Measurements from ENCODE around the gene ROR1.
"Not testable (repeated sequence)": the region's sequence is repeated elsewhere in the genome, so short reads cannot be mapped to it uniquely, and the experiment has no call there.

ROR1 gene

GRCh38 chr1:64087768-64088167, 314.0 kb downstream of the ROR1 start:
- no peaks in the 10 kb centered on the region for H3K36me3 ChIP-seq (ENCODE audit: insufficient read depth, low read length)
- H3K9me3 ChIP-seq (ENCODE audit: control insufficient read depth, insufficient read depth, low read length) = no peaks in the 10 kb centered on the region
- no peak overlapping the region for H3K9ac ChIP-seq (ENCODE audit: low read depth, low read length)
- H3K4me1 ChIP-seq (ENCODE audit: insufficient read depth, low read length) = 0 out of 2 replicates have a peak, but pooled peaks cover 1% of the 10 kb centered on the region

DNA sequence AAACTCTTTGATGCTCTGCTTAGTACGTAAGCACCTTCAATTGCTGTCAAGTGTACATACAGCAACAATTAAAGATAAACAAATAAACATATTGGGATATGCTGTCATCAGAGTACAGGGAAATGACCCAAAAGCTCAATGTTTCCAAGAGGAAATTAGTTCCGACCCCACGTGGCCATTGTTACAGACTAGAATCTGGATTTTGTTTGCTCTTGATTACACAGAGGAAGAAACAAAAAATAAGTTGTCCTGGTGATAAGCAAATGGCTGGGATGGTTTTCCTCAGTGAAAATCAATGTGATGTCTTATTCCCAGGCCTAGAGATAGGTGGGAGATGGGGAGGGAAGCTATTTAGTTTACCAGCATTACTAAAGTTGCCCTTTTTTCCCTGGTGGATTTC, 316.6 kb downstream of the ROR1 start:
- H3K9ac ChIP-seq (ENCODE audit: low read depth, low read length) = no peak overlapping the region
- H3K36me3 ChIP-seq (ENCODE audit: insufficient read depth, low read length) = no peaks in the 10 kb centered on the region
- H3K9me3 ChIP-seq (ENCODE audit: control insufficient read depth, insufficient read depth, low read length) = no peaks in the 10 kb centered on the region
- no peaks in the 10 kb centered on the region for H3K4me1 ChIP-seq (ENCODE audit: insufficient read depth, low read length)

GRCh38 chr1:64092851-64093371, 319.1 kb downstream of the ROR1 start:
- Histone ChIP-seq H3K36me3 (ENCODE audit: insufficient read depth, low read length) (no peaks in the 10 kb centered on the region), H3K4me1 (ENCODE audit: insufficient read depth, low read length) (peaks cover 3% of the 10 kb centered on the region; the same call in 1 of the 2 replicates), H3K9ac (ENCODE audit: low read depth, low read length) (no peak overlapping the region)

DNA sequence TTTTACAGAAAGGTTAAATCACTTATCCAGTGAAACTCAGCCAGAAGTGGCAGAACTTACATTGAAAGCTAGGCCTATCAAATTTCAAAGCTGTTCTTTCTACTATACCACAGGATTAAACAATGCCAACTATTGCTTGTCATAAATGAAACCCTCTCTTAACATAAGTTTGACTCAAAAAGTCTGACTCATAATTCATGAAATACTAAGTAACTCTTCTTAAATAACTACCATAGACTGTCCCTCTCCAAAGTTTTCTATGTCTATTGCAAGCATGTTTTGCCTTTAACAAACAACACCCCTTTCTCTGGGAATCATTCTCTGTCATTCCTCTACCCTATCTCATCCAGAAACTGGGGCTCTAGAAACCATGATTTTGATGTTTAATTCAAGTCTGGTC, 320.1 kb downstream of the ROR1 start:
- Histone ChIP-seq H3K36me3 (ENCODE audit: insufficient read depth, low read length) (no peaks in the 10 kb centered on the region; the same call in 1 of the 2 replicates), H3K4me1 (ENCODE audit: insufficient read depth, low read length) (peaks cover 8% of the 10 kb centered on the region; the same call in 1 of the 2 replicates), H3K9me3 (ENCODE audit: control insufficient read depth, insufficient read depth, low read length) (no peaks in the 10 kb centered on the region), H3K9ac (ENCODE audit: low read depth, low read length) (no peak overlapping the region)

More at GRCh38 chr1:64092851-64093371, 319.1 kb downstream of the ROR1 start:
- no peaks in the 10 kb centered on the region for H3K9me3 ChIP-seq (ENCODE audit: control insufficient read depth, insufficient read depth, low read length)

GRCh38 chr1:64095832-64096231, 322.0 kb downstream of the ROR1 start:
- Histone ChIP-seq H3K9ac (ENCODE audit: low read depth, low read length) (no peak overlapping the region), H3K36me3 (ENCODE audit: insufficient read depth, low read length) (no peaks in the 10 kb centered on the region; the same call in 1 of the 2 replicates), H3K9me3 (ENCODE audit: control insufficient read depth, insufficient read depth, low read length) (no peaks in the 10 kb centered on the region), H3K4me1 (ENCODE audit: insufficient read depth, low read length) (peaks cover 8% of the 10 kb centered on the region; the same call in 1 of the 2 replicates)

- peaks cover 8% of the 10 kb centered on the region; the same call in 1 of the 2 replicates for H3K4me1 ChIP-seq (ENCODE audit: insufficient read depth, low read length)
- no peaks in the 10 kb centered on the region; the same call in 1 of the 2 replicates for H3K36me3 ChIP-seq (ENCODE audit: insufficient read depth, low read length)
- no peak overlapping the region for H3K9ac ChIP-seq (ENCODE audit: low read depth, low read length)
- H3K9me3 ChIP-seq (ENCODE audit: control insufficient read depth, insufficient read depth, low read length) = no peaks in the 10 kb centered on the region
These were observed 324.0 kb downstream of the ROR1 start for GRCh38 chr1:64097859-64098258.

DNA sequence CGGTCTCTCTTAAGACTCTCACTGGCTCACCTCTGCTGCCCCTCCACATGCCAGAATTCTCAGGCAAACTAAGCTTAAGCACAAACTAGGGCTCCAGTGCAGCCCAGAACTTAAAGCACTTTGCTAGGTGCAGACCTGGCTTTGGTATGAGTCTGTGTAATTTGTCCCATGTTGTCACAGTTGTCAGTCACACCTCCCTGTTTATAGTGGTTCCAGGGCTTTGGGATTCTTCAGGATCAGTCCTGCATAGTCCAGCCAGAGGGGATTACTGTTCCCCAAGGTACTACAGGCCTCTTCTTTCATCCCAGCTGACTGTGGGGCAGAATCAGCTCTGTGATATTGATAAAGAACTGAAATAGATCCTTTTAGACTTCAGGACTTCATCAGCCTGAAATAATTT, 324.6 kb downstream of the ROR1 start:
- no peaks in the 10 kb centered on the region for H3K9me3 ChIP-seq (ENCODE audit: control insufficient read depth, insufficient read depth, low read length)
- no peak overlapping the region for H3K9ac ChIP-seq (ENCODE audit: low read depth, low read length)
- H3K36me3 ChIP-seq (ENCODE audit: insufficient read depth, low read length) = no peaks in the 10 kb centered on the region; the same call in 1 of the 2 replicates
- H3K4me1 ChIP-seq (ENCODE audit: insufficient read depth, low read length) = peaks cover 8% of the 10 kb centered on the region; the same call in 1 of the 2 replicates

DNA sequence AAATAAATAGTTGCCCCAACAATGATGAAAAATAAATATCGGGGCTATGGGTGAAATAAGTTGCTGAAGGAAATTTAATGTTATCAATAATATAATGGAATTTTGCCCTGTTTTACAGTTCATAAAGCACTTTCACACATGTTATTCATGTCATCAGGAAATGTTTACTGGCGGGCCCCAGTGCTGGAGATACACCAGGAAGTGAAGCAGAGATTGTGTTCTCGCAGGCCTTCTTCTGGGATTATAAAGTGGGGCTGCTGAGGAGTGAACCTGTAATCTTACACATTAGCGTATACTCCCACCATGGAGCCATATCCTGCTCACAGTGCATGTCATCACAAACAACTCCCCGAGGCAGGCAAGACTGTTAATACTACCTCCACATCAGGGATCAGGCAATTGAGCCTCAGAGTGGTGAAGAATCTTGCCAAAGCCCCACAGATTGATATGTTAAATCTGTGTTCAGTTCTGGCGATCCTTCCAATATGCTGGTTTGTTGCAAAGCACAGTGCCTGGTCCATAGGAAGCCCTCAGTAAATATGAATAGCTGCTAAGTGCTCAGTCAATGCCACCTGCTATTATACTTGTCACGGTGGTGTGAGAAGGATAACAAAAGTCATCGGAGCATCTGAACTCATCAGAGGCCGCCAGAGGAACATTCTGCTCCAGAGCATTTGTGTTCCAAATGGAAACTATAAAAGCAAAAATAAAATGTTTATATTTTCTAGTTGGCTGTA, 325.2 kb downstream of the ROR1 start:
- Histone ChIP-seq H3K4me1 (ENCODE audit: insufficient read depth, low read length) (peaks cover 8% of the 10 kb centered on the region; the same call in 1 of the 2 replicates), H3K9me3 (ENCODE audit: control insufficient read depth, insufficient read depth, low read length) (no peaks in the 10 kb centered on the region), H3K9ac (ENCODE audit: low read depth, low read length) (no peak overlapping the region), H3K36me3 (ENCODE audit: insufficient read depth, low read length) (no peaks in the 10 kb centered on the region; the same call in 1 of the 2 replicates)

GRCh38 chr1:64100791-64101190, 327.0 kb downstream of the ROR1 start:
- Histone ChIP-seq H3K9ac (ENCODE audit: low read depth, low read length) (no peak overlapping the region), H3K9me3 (ENCODE audit: control insufficient read depth, insufficient read depth, low read length) (no peaks in the 10 kb centered on the region), H3K36me3 (ENCODE audit: insufficient read depth, low read length) (no peaks in the 10 kb centered on the region; the same call in 1 of the 2 replicates), H3K4me1 (ENCODE audit: insufficient read depth, low read length) (peaks cover 8% of the 10 kb centered on the region; the same call in 1 of the 2 replicates)

DNA sequence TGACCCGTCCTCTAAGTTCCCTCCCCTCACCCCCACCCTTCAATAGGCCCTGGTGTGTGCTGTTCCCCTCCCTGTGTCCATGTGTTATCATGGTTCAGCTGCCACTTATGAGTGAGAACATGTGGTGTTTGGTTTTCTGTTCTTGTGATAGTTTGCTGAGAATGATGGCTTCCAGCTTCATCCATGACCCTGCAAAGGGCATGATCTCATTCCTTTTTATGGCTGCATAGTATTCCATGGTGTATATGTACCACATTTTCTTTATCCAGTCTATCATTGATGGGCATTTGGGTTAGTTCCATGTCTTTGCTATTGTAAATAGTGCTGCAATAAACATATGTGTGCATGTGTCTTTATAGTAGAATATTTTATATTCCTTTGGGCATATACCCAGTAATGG, 330.8 kb downstream of the ROR1 start:
- not testable (repeated sequence) for H3K36me3 ChIP-seq (ENCODE audit: insufficient read depth, low read length); H3K4me1 ChIP-seq (ENCODE audit: insufficient read depth, low read length); H3K9ac ChIP-seq (ENCODE audit: low read depth, low read length); H3K9me3 ChIP-seq (ENCODE audit: control insufficient read depth, insufficient read depth, low read length)

DNA sequence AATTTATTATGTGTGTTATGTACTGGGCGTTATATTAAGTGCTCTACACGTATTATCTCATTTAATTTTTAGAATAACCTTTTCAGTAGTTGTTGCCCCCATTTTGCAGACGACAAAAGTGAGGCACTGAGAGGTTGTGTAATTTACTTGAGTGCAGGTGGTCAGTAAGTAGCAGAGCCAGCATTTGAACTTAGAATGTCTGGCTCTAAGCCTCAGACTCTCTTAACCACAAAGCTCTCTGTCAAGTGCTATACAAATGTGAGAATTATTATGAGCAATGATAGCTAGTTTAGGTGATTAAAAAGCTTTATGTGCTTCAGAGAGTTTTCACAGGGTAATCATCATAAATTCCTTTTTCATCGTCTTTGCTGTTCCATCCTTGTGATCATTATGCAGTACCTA, 333.3 kb downstream of the ROR1 start:
- no peaks in the 10 kb centered on the region for H3K36me3 ChIP-seq (ENCODE audit: insufficient read depth, low read length)
- H3K4me1 ChIP-seq (ENCODE audit: insufficient read depth, low read length) = no peaks in the 10 kb centered on the region; the same call in 1 of the 2 replicates

GRCh38 chr1:64107632-64108031, 333.8 kb downstream of the ROR1 start:
- no peaks in the 10 kb centered on the region for H3K36me3 ChIP-seq (ENCODE audit: insufficient read depth, low read length)
- H3K4me1 ChIP-seq (ENCODE audit: insufficient read depth, low read length) = no peaks in the 10 kb centered on the region; the same call in 1 of the 2 replicates
- H3K9ac ChIP-seq (ENCODE audit: low read depth, low read length) = no peak overlapping the region
- H3K9me3 ChIP-seq (ENCODE audit: control insufficient read depth, insufficient read depth, low read length) = no peaks in the 10 kb centered on the region

More for the DNA sequence above, 333.3 kb downstream of the ROR1 start:
- H3K9me3 ChIP-seq (ENCODE audit: control insufficient read depth, insufficient read depth, low read length) = no peaks in the 10 kb centered on the region
- H3K9ac ChIP-seq (ENCODE audit: low read depth, low read length) = no peak overlapping the region

DNA sequence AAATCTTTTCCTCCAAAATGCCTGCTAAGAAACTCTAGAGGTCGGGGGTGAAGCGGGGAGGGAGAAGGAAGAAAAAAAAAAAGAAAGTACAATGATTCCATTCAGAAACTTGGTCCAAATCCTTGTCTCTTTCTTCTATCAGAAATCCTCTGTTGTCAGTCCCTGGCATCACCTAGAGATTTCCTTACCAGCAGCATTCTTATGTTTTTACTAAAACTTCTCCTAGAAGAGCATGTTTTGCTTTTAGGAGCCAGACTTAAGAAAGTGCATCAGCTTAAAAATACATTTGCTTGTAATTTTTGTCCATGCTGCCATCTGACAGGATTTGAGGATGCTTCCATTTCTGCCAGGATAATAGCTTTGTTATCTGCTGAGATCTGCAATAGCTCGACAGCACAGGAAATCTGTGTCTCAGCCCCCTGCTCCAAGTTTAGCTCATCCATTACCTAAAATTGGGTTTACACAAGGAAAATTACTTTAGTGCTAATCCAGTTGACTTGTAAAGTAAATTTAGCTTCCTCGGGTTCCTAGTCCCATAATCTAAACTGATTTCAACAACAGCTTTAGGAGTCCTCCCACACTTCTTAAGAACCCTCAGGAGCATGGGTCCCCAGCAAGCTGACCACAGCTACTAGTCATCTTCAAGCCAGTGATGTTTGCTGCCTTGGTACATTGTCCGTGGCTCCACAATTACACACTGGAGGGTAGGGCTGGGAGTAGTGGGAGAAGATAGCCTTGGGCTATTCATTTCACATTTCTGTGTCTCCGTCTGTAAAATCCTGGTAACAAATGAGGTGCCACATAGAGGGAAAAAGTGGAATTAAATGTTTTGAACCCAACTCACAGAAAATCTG, 337.3 kb downstream of the ROR1 start:
- Histone ChIP-seq H3K9me3 (ENCODE audit: control insufficient read depth, insufficient read depth, low read length) (no peaks in the 10 kb centered on the region), H3K9ac (ENCODE audit: low read depth, low read length) (no peak overlapping the region), H3K4me1 (ENCODE audit: insufficient read depth, low read length) (no peaks in the 10 kb centered on the region; the same call in 1 of the 2 replicates), H3K36me3 (ENCODE audit: insufficient read depth, low read length) (no peaks in the 10 kb centered on the region)

DNA sequence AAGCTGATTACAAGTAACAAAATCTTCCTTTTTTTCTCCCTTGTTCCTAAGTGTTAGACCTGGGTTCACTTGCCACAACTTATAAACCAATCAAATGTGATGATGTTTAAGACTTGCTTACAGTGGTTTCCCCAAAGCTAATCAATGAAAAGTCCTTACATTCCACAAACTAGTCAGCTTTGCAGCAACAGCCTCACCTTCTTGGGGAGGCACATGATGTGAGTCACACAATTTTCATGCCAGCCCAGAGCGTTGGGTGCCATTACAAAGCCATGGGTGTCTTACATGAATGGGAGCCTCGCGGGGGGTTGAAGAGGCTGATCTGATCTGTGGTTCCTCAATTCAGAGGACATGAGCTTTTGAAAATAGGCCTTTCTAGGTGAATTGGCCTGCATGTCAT, 338.0 kb downstream of the ROR1 start:
- H3K9me3 ChIP-seq (ENCODE audit: control insufficient read depth, insufficient read depth, low read length) = no peaks in the 10 kb centered on the region
- no peak overlapping the region for H3K9ac ChIP-seq (ENCODE audit: low read depth, low read length)
- H3K4me1 ChIP-seq (ENCODE audit: insufficient read depth, low read length) = no peaks in the 10 kb centered on the region; the same call in 1 of the 2 replicates
- H3K36me3 ChIP-seq (ENCODE audit: insufficient read depth, low read length) = no peaks in the 10 kb centered on the region

All from ES-I3 (cell line).